Mesendoderm (in vitro differentiated cells): ENCODE measurements around the gene HES4.
"Not testable (repeated sequence)": the region's sequence is repeated elsewhere in the genome, so short reads cannot be mapped to it uniquely, and the experiment has no call there.

Experiments used
- DNase-seq: peaks from one replicate; pipeline ENCODE4 v3.0.0; 2013
- H2AK5ac ChIP-seq: 2 replicates; pipeline ENCODE4 v1.6.1; 2013; ENCODE audit warnings: low read length, inconsistent platforms
- H2BK120ac ChIP-seq: 2 replicates; pipeline ENCODE4 v1.6.1; 2013; ENCODE audit warnings: low read depth, mild to moderate bottlenecking, low read length, moderate library complexity, mixed read lengths
- H2BK15ac ChIP-seq: replicated peaks from 2 replicates; pipeline ENCODE4 v1.6.1; 2013; ENCODE audit warnings: low read depth, mild to moderate bottlenecking, moderate library complexity
- H2BK5ac ChIP-seq: 2 replicates; pipeline ENCODE4 v1.6.1; 2013; ENCODE audit warnings: low read length, inconsistent platforms
- H3K18ac ChIP-seq: 2 replicates; pipeline ENCODE4 v1.6.1; 2013; ENCODE audit warnings: mild to moderate bottlenecking, low read length, mixed read lengths
- H3K23ac ChIP-seq: one replicate; pipeline ENCODE4 v1.6.1; 2013; ENCODE audit warnings: low read length
- H3K27ac ChIP-seq: 2 replicates; pipeline ENCODE4 v1.5.1; 2013; ENCODE audit warnings: low read depth, mild to moderate bottlenecking, inconsistent platforms, low read length, moderate library complexity
- H3K27me3 ChIP-seq: 2 replicates; pipeline ENCODE4 v1.6.1; 2013; ENCODE audit warnings: low read length, control low read depth, mild to moderate bottlenecking, inconsistent platforms; ENCODE audit not compliant: insufficient read depth, poor library complexity
- H3K36me3 ChIP-seq: 2 replicates; pipeline ENCODE4 v1.6.1; 2013; ENCODE audit warnings: low read length, inconsistent platforms; ENCODE audit not compliant: control insufficient read depth, insufficient read depth
- H3K4ac ChIP-seq: one replicate; pipeline ENCODE4 v1.6.1; 2013; ENCODE audit warnings: low read depth, mild to moderate bottlenecking, low read length, moderate library complexity
- H3K4me1 ChIP-seq: 2 replicates; pipeline ENCODE4 v1.6.1; 2013; ENCODE audit warnings: low read depth, low read length, inconsistent platforms; ENCODE audit not compliant: control insufficient read depth
- H3K4me2 ChIP-seq: 2 replicates; pipeline ENCODE4 v1.6.1; 2013; ENCODE audit warnings: low read length
- H3K4me3 ChIP-seq: 2 replicates; pipeline ENCODE4 v1.5.1; 2013; ENCODE audit warnings: mild to moderate bottlenecking, low read length
- H3K56ac ChIP-seq: one replicate; pipeline ENCODE4 v1.6.1; 2013; ENCODE audit warnings: low read length
- H3K79me1 ChIP-seq: 2 replicates; pipeline ENCODE4 v1.6.1; 2013; ENCODE audit warnings: low read length, inconsistent platforms
- H3K79me2 ChIP-seq: 2 replicates; pipeline ENCODE4 v1.6.1; 2013; ENCODE audit warnings: mild to moderate bottlenecking, low read length; ENCODE audit not compliant: control insufficient read depth, insufficient read depth
- H3K9ac ChIP-seq: 2 replicates; pipeline ENCODE4 v1.6.1; 2013; ENCODE audit warnings: low read length, inconsistent platforms
- H4K5ac ChIP-seq: one replicate; pipeline ENCODE4 v1.6.1; 2013; ENCODE audit warnings: low read length
- H4K8ac ChIP-seq: one replicate; pipeline ENCODE4 v1.6.1; 2013; ENCODE audit warnings: low read depth, mild to moderate bottlenecking, control low read depth, low read length, moderate library complexity
- WGBS: extraction: QIAGEN DNeasy Blood & Tissue Kit; methylation state at CpG from one replicate; pipeline ENCODE4 v1.1.7; 2013; ENCODE audit warnings: low lambda C conversion rate, missing lambda C conversion rate; ENCODE audit not compliant: insufficient coverage; ENCODE audit errors: extremely low coverage; 5-methylcytosine and 5-hydroxymethylcytosine counted together

HES4 gene

GRCh38 chr1:1012736-1013104 lies 12.8 kb upstream of the HES4 start:
- not testable (repeated sequence) for H2AK5ac ChIP-seq, H2BK5ac ChIP-seq, H4K8ac ChIP-seq, H3K18ac ChIP-seq, H3K4me2 ChIP-seq, H3K4me3 ChIP-seq, H3K79me1 ChIP-seq, H3K4ac ChIP-seq, H2BK15ac ChIP-seq, H2BK120ac ChIP-seq, H4K5ac ChIP-seq, DNase-seq, H3K23ac ChIP-seq, H3K36me3 ChIP-seq, H3K27ac ChIP-seq, H3K4me1 ChIP-seq, H3K27me3 ChIP-seq, H3K79me2 ChIP-seq
- Histone ChIP-seq H3K9ac (peak overlapping the region; percentile 72), H3K56ac (peak overlapping the region; percentile 81)
- no CpG with 5 or more reads among the region's 13 CpGs for WGBS

- no peak overlapping the region for H3K4me3 ChIP-seq
- no peak overlapping the region for H3K4ac ChIP-seq
- no peak overlapping the region for H2AK5ac ChIP-seq
- no peaks in the 10 kb centered on the region for H3K36me3 ChIP-seq
- H4K5ac ChIP-seq: no peak overlapping the region
- H3K4me2 ChIP-seq: no peak overlapping the region
- WGBS: no CpG with 5 or more reads among the region's 14 CpGs
- no peak overlapping the region for H4K8ac ChIP-seq
- no peaks in the 10 kb centered on the region for H3K27me3 ChIP-seq
- H2BK5ac ChIP-seq: no peak overlapping the region
- no peak for DNase-seq
- H2BK120ac ChIP-seq: no peak overlapping the region
- no peak overlapping the region for H2BK15ac ChIP-seq
- H3K9ac ChIP-seq: no peak overlapping the region
- no peak overlapping the region for H3K23ac ChIP-seq
- H3K56ac ChIP-seq: no peak overlapping the region
- H3K27ac ChIP-seq: no peak overlapping the region
- H3K18ac ChIP-seq: no peak overlapping the region
- H3K79me2 ChIP-seq: no peaks in the 10 kb centered on the region
- H3K79me1 ChIP-seq: no peaks in the 10 kb centered on the region
- H3K4me1 ChIP-seq: no peaks in the 10 kb centered on the region
Measured at GRCh38 chr1:1011396-1011949, 11.6 kb upstream of the HES4 start.

- WGBS: no CpG with 5 or more reads among the region's 8 CpGs
- H3K4me1 ChIP-seq, H2BK15ac ChIP-seq, H3K79me1 ChIP-seq, H3K36me3 ChIP-seq, H3K27me3 ChIP-seq, H4K8ac ChIP-seq, DNase-seq, H3K56ac ChIP-seq, H3K79me2 ChIP-seq, H3K4me3 ChIP-seq, H3K23ac ChIP-seq, H3K4me2 ChIP-seq, H4K5ac ChIP-seq, H3K27ac ChIP-seq, H3K9ac ChIP-seq, H2BK5ac ChIP-seq, H3K4ac ChIP-seq, H3K18ac ChIP-seq, H2AK5ac ChIP-seq, H2BK120ac ChIP-seq: not testable (repeated sequence)
Measured at GRCh38 chr1:1010131-1010530, 10.2 kb upstream of the HES4 start.

GRCh38 chr1:1006305-1007159 lies 6.6 kb upstream of the HES4 start:
- H2BK15ac ChIP-seq: no peak overlapping the region
- no peak overlapping the region for H3K9ac ChIP-seq
- peaks cover 1% of the 10 kb centered on the region for H3K27me3 ChIP-seq
- no peak overlapping the region for H4K8ac ChIP-seq
- no CpG with 5 or more reads among the region's 37 CpGs for WGBS
- no peak overlapping the region for H2BK120ac ChIP-seq
- no peak overlapping the region for H3K4me2 ChIP-seq
- H3K4ac ChIP-seq: no peak overlapping the region
- peak overlapping the region; percentile 47 for H3K56ac ChIP-seq
- H3K18ac ChIP-seq: no peak overlapping the region
- peak; percentile 50 for DNase-seq
- H2BK5ac ChIP-seq: no peak overlapping the region
- no peaks in the 10 kb centered on the region for H3K79me1 ChIP-seq
- H4K5ac ChIP-seq: no peak overlapping the region
- no peak overlapping the region for H3K4me3 ChIP-seq
- no peaks in the 10 kb centered on the region for H3K79me2 ChIP-seq
- H3K36me3 ChIP-seq: no peaks in the 10 kb centered on the region
- no peak overlapping the region for H3K23ac ChIP-seq
- peak overlapping the region; percentile 11 for H2AK5ac ChIP-seq
- H3K4me1 ChIP-seq: peaks cover 7% of the 10 kb centered on the region
- no peak overlapping the region for H3K27ac ChIP-seq

- Histone ChIP-seq H2BK120ac (no peak overlapping the region), H3K79me2 (no peaks in the 10 kb centered on the region), H3K56ac (peak overlapping the region; percentile 47), H2BK5ac (no peak overlapping the region), H3K27me3 (peaks cover 4% of the 10 kb centered on the region), H2BK15ac (no peak overlapping the region), H2AK5ac (peak overlapping the region; percentile 11), H3K27ac (no peak overlapping the region), H3K36me3 (no peaks in the 10 kb centered on the region), H4K5ac (no peak overlapping the region), H4K8ac (no peak overlapping the region), H3K4me3 (no peak overlapping the region), H3K9ac (no peak overlapping the region), H3K18ac (peak overlapping the region; percentile 10), H3K4ac (no peak overlapping the region), H3K79me1 (no peaks in the 10 kb centered on the region), H3K4me2 (no peak overlapping the region), H3K23ac (no peak overlapping the region), H3K4me1 (peaks cover 7% of the 10 kb centered on the region)
- DNase-seq: no peak
- WGBS: no CpG with 5 or more reads among the region's 23 CpGs
Measured at GRCh38 chr1:1005774-1006304, 5.9 kb upstream of the HES4 start.
